HL-60 (cell line): ENCODE measurements around the gene GBX1.

Source experiments
- DNase-seq, 2 experiments: peaks; one replicate each; pipeline ENCODE4 v3.0.0-alpha.2; 2010 to 2020; ENCODE audit warnings: low read depth in 1 of 2, low spot score in 1 of 2
- H3K27ac ChIP-seq: fragments of 250-450 bp; sonication (Bioruptor Pico); replicated peaks from 2 replicates; pipeline ENCODE4 v1.5.1; 2020; ENCODE audit warnings: mild to moderate bottlenecking, moderate library complexity
- H3K27me3 ChIP-seq: fragments of 250-450 bp; sonication (Bioruptor Pico); 2 replicates; pipeline ENCODE4 v1.5.1; 2021; ENCODE audit warnings: mild to moderate bottlenecking, moderate library complexity; ENCODE audit not compliant: insufficient read depth, poor library complexity, severe bottlenecking
- H3K4me3 ChIP-seq: replicated peaks from 2 replicates; pipeline ENCODE4 v1.5.1; 2011; ENCODE audit warnings: mild to moderate bottlenecking, control low read depth, low read length; ENCODE audit not compliant: insufficient read depth
- CTCF ChIP-seq: IDR thresholded peaks from one replicate; pipeline ENCODE4 v1.5.1; 2011; ENCODE audit warnings: low read length, control low read depth, inconsistent platforms; ENCODE audit not compliant: insufficient read depth
- GABPA ChIP-seq: IDR thresholded peaks from 2 replicates; pipeline ENCODE4 v1.6.1; 2012; ENCODE audit warnings: low read depth
- POLR2AphosphoS5 ChIP-seq: IDR thresholded peaks from 2 replicates; pipeline ENCODE4 v1.6.1; 2012; ENCODE audit warnings: low read depth
- SPI1 ChIP-seq: IDR thresholded peaks from 2 replicates; pipeline ENCODE4 v1.6.1; 2012; ENCODE audit warnings: low read depth, mild to moderate bottlenecking, borderline replicate concordance
- TF ChIP-seq, protein P1 (sequence below): IDR thresholded peaks from 2 replicates; pipeline ENCODE4 v1.6.1; 2012; ENCODE audit warnings: low read depth; ENCODE audit not compliant: insufficient replicate concordance

GBX1 gene

GRCh38 chr7:151178831-151179230 lies 11.3 kb upstream of the GBX1 start:
- no peak for DNase-seq
- H3K4me3 ChIP-seq: no peak overlapping the region
- TF ChIP-seq, protein P1, sequence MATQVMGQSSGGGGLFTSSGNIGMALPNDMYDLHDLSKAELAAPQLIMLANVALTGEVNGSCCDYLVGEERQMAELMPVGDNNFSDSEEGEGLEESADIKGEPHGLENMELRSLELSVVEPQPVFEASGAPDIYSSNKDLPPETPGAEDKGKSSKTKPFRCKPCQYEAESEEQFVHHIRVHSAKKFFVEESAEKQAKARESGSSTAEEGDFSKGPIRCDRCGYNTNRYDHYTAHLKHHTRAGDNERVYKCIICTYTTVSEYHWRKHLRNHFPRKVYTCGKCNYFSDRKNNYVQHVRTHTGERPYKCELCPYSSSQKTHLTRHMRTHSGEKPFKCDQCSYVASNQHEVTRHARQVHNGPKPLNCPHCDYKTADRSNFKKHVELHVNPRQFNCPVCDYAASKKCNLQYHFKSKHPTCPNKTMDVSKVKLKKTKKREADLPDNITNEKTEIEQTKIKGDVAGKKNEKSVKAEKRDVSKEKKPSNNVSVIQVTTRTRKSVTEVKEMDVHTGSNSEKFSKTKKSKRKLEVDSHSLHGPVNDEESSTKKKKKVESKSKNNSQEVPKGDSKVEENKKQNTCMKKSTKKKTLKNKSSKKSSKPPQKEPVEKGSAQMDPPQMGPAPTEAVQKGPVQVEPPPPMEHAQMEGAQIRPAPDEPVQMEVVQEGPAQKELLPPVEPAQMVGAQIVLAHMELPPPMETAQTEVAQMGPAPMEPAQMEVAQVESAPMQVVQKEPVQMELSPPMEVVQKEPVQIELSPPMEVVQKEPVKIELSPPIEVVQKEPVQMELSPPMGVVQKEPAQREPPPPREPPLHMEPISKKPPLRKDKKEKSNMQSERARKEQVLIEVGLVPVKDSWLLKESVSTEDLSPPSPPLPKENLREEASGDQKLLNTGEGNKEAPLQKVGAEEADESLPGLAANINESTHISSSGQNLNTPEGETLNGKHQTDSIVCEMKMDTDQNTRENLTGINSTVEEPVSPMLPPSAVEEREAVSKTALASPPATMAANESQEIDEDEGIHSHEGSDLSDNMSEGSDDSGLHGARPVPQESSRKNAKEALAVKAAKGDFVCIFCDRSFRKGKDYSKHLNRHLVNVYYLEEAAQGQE: no peak
- TF ChIP-seq POLR2AphosphoS5 (no peak), GABPA (no peak), CTCF (no peak), SPI1 (no peak)
- H3K27ac ChIP-seq: no peak overlapping the region
- H3K27me3 ChIP-seq: no peaks in the 10 kb centered on the region

DNA sequence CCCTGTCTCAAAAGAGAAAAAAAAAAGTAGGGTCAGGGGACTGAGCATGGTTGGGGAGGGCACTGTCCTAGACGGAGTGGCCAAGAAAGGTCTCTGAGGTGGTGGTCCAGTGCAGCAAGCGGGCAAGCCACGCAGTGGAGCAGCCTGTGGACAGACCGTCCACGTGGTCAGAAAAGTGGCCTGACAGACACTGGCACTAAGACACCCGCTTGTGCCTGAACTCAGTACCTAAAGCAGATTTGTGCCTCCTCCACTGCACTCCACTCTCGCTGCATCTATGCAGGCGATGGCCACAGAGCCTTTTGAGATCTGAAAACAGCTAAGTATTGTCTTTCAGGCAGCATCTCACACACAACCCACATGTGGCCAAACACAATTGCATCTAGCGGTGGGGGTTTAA lies 10.7 kb upstream of the GBX1 start:
- Histone ChIP-seq H3K27ac (no peak overlapping the region), H3K4me3 (no peak overlapping the region), H3K27me3 (no peaks in the 10 kb centered on the region)
- DNase-seq: no peak
- TF ChIP-seq, protein P1: no peak
- no peak for TF ChIP-seq CTCF

DNA sequence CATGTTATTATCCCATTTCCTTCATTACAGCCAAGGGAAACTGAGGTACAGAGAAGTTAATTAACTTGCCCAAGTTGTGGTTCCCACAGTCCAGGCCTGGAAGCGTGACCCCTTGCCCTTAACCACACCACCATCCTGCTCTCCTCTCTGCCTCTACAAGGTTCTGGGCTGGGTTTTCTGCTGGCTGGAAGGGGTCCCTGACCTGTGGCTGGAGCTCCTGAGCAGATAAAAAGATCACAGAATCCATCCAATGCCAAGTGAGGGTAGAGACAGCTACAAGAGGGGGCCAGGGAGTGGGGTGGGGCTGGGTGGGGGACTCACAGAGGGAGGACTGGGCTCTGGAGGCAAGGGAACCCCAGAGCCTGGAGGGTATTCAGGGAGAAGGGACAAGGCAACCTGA lies 9.8 kb upstream of the GBX1 start:
- no peak for TF ChIP-seq SPI1
- TF ChIP-seq, protein P1: no peak
- no peak for TF ChIP-seq CTCF
- no peak for TF ChIP-seq GABPA
- no peak for TF ChIP-seq POLR2AphosphoS5
- H3K27ac ChIP-seq: no peak overlapping the region
- no peak overlapping the region for H3K4me3 ChIP-seq
- H3K27me3 ChIP-seq: no peaks in the 10 kb centered on the region
- DNase-seq: no peak
